ENCODE measurements around the gene NOG. TPM values are rescaled to one million over a fixed set of nuclear protein-coding genes. Genes with fewer than 3 reads are reported as not detected.
A peak's percentile ranks its signal among the peaks of the same experiment; 100 is the strongest.

The NOG gene
- under 1 TPM; 0.13 to 0.93 TPM for total RNA-seq

DNA sequence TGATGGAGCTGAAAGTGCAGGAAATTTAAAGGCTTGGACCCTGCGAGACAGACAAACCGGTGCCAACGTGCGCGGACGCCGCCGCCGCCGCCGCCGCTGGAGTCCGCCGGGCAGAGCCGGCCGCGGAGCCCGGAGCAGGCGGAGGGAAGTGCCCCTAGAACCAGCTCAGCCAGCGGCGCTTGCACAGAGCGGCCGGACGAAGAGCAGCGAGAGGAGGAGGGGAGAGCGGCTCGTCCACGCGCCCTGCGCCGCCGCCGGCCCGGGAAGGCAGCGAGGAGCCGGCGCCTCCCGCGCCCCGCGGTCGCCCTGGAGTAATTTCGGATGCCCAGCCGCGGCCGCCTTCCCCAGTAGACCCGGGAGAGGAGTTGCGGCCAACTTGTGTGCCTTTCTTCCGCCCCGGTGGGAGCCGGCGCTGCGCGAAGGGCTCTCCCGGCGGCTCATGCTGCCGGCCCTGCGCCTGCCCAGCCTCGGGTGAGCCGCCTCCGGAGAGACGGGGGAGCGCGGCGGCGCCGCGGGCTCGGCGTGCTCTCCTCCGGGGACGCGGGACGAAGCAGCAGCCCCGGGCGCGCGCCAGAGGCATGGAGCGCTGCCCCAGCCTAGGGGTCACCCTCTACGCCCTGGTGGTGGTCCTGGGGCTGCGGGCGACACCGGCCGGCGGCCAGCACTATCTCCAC is at the start of gene NOG:
Gene NOG, plus strand, starts transcription at position 54 of the 674 bp plus-strand sequence. Its CDS starts 525 bp downstream, at position 579.
- Mint-ChIP-seq H3K27me3 (peaks cover 54% of the 10 kb centered on the region), H3K27ac (no peak within 1 kb of the TSS), H3K4me3 (peak within 1 kb of the TSS; percentile 48), H3K36me3 (ENCODE audit: low read depth) (no peaks in the 10 kb centered on the region), H3K4me1 (no peaks in the 10 kb centered on the region), H3K9me3 (no peaks in the 10 kb centered on the region)
- ATAC-seq (replicated peaks), result peak; percentile 52

DNA sequence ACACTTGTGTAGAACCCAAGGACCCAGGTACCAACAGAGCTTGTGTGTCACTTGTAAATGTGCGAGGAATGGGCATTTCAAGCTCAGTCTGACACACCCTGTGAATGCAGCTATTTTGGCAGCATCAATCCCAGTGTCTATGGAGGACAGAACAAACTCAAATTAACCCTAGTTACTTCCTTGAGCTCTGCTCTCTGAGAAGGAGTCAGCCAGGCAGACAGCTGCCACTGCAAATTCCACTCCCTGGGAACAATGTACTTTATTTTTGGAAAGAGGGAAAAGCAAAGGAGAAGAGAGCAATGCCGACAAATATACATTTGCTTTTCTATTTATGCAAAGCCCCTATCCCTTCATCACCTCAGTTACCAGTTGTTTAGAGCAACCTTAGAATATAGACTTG is 48.4 kb upstream of the NOG start:
- ATAC-seq (replicated peaks), result no peak
- peaks cover 8% of the 10 kb centered on the region for H3K9me3 Mint-ChIP-seq
- no peaks in the 10 kb centered on the region for H3K4me1 Mint-ChIP-seq
- H3K27me3 Mint-ChIP-seq, result peaks cover 23% of the 10 kb centered on the region
- H3K4me3 Mint-ChIP-seq, result no peak overlapping the region
- no peaks in the 10 kb centered on the region for H3K36me3 Mint-ChIP-seq (ENCODE audit: low read depth)
- H3K27ac Mint-ChIP-seq, result no peak overlapping the region

DNA sequence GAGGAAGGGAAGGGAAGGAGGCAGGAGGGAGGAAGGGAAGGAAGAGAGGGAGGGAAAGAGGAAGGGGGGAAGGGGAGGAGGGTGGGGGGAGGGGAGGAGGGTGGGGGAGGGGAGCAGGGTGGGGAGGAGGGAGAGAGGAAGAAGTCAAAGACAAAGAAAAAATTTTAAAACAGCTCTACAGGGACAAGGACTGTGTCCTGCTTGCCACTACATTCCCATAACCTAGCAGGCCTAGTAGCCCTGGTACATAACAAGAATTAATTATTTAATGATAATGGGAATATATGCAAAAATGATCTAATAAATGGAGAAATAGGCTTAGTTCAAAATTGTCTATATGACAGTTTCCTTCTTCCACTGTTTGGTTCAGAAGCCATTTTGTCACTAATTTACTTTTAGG is 47.6 kb upstream of the NOG start:
- peaks cover 25% of the 10 kb centered on the region for H3K27me3 Mint-ChIP-seq
- H3K4me1 Mint-ChIP-seq, result no peaks in the 10 kb centered on the region
- H3K9me3 Mint-ChIP-seq, result peaks cover 8% of the 10 kb centered on the region
- H3K36me3 Mint-ChIP-seq (ENCODE audit: low read depth), result no peaks in the 10 kb centered on the region
- no peak overlapping the region for H3K4me3 Mint-ChIP-seq
- no peak overlapping the region for H3K27ac Mint-ChIP-seq
- no peak for ATAC-seq (replicated peaks)

DNA sequence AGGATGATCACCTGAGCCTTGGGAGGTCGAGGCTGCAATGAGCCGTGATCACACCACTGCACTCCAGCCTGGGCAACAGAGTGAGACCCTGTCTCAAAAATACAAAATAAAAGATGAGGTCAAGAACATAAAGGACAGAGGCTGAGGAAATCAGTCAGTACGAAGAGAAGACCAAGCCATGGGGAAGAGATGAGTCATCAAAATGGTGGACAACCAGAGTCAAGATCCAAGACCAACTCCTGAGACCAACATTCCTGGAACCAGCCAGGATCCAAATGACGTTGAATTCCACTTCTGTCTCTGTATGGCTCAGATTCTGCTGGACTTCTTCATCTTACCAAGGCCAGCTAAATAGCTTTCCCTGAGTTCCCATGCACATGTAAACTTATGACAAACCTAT is 44.8 kb upstream of the NOG start:
- Mint-ChIP-seq H3K27me3 (peaks cover 20% of the 10 kb centered on the region), H3K27ac (no peak overlapping the region), H3K9me3 (peaks cover 12% of the 10 kb centered on the region), H3K36me3 (ENCODE audit: low read depth) (no peaks in the 10 kb centered on the region), H3K4me1 (no peaks in the 10 kb centered on the region), H3K4me3 (no peak overlapping the region)
- ATAC-seq (replicated peaks), result no peak

DNA sequence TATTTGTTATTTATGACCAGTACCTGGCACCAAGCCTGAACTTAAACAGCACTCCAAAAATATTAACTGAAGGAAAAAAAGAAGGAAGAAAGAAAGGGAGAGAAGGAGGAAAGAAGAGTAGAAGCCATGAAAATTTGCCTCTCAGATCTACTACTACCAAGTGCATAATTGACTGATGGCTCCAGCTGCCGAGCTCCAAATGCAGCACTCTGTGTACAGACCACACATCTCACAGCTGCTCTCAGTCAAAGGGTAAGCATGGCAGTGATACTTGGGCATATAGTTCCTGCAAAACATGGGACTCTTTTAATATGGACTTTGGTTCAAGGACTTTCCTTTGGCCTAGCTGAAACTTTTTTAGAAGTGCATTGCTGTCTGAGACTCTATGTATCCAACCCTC is 44.0 kb upstream of the NOG start:
- no peak for ATAC-seq (replicated peaks)
- Mint-ChIP-seq H3K4me1 (no peaks in the 10 kb centered on the region), H3K36me3 (ENCODE audit: low read depth) (no peaks in the 10 kb centered on the region), H3K4me3 (no peak overlapping the region), H3K9me3 (peaks cover 12% of the 10 kb centered on the region), H3K27ac (no peak overlapping the region), H3K27me3 (peaks cover 22% of the 10 kb centered on the region)

DNA sequence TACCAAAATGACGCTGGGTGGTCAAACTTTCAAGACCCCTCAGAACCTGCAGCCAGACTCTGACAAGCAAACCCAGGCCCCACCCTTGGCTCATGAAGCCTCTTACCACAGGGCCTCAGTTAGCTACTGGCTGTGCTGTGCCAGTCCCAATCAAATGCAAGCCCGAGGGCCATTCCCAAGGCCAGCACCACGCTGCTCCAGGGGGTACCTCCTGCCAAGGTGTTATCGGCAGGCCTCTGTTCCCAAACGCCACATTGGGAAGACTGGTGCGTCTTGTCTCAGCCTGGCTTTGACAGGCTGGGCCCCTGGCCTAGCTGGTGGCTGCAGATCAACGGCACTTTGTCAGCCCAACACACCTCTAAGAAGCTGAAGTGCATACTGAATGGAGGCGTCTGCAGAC is 35.8 kb upstream of the NOG start:
- ATAC-seq (replicated peaks), result no peak
- H3K4me3 Mint-ChIP-seq, result no peak overlapping the region
- no peaks in the 10 kb centered on the region for H3K4me1 Mint-ChIP-seq
- H3K9me3 Mint-ChIP-seq, result no peaks in the 10 kb centered on the region
- no peak overlapping the region for H3K27ac Mint-ChIP-seq
- peaks cover 7% of the 10 kb centered on the region for H3K27me3 Mint-ChIP-seq
- H3K36me3 Mint-ChIP-seq (ENCODE audit: low read depth), result no peaks in the 10 kb centered on the region

DNA sequence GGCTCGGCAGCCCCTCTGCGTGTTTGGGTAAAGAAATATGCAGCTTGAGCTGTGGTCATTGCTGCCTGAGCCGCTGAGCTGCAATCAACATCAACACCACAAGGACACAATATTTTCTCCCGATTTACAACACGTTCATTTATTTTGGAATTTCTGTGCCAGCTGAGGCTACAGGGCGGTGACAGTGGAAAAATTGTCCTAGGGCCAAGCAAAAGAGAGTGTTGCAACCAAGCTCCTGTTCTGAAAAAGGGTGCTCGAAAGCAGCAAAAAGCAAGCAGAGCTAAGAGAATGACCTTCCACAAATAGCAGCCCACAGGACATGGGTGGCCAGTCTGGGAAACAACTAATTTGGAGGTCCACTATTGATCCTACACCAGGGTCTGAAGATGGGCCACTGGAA is 35.4 kb upstream of the NOG start:
- no peak for ATAC-seq (replicated peaks)
- Mint-ChIP-seq H3K36me3 (ENCODE audit: low read depth) (no peaks in the 10 kb centered on the region), H3K27ac (no peak overlapping the region), H3K27me3 (peaks cover 7% of the 10 kb centered on the region), H3K9me3 (no peaks in the 10 kb centered on the region), H3K4me1 (no peaks in the 10 kb centered on the region), H3K4me3 (no peak overlapping the region)

DNA sequence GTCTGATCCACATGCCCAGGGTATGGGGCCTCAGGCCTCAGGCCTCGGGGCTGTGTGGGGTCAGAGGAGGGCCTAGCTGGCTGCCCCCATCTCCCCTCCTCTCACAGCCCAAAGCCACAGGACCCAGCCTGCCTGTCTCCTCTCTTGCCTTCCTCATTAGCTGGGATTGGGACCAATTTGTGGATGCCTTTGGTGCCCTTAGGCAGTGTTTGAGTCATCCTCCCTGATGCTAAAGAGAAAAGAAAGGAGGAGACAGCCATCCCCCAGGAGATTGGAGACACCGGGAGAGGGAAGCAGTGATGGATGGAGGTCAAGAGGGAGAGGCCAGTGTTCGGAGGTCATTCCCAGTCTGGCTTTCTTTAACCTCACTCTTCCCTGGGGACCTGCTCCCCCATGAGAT is 23.3 kb upstream of the NOG start:
- no peak overlapping the region for H3K27ac Mint-ChIP-seq
- peaks cover 10% of the 10 kb centered on the region for H3K27me3 Mint-ChIP-seq
- H3K4me3 Mint-ChIP-seq, result no peak overlapping the region
- H3K36me3 Mint-ChIP-seq (ENCODE audit: low read depth), result no peaks in the 10 kb centered on the region
- no peak for ATAC-seq (replicated peaks)
- no peaks in the 10 kb centered on the region for H3K9me3 Mint-ChIP-seq
- H3K4me1 Mint-ChIP-seq, result no peaks in the 10 kb centered on the region

DNA sequence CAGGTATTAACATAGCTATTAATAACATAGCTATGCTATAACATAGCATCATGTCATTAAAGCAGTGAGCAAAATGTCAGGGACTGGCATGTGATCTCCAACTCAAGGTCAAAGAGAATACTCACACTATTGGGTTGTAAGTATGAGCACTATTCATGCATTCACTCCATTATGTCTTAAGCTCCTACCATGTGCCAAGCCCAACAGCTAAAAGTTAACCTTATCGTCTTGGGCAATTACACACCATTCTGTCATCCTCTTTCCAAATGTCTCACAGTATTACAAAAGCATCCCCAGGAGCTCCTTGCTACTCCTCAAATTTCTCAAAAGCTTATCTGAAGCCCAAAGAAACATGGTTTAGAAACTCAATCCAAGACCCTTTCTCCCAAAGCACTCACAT is 22.0 kb upstream of the NOG start:
- no peak for ATAC-seq (replicated peaks)
- Mint-ChIP-seq H3K4me1 (no peaks in the 10 kb centered on the region), H3K36me3 (ENCODE audit: low read depth) (no peaks in the 10 kb centered on the region), H3K4me3 (no peak overlapping the region), H3K27me3 (peaks cover 14% of the 10 kb centered on the region), H3K27ac (no peak overlapping the region), H3K9me3 (no peaks in the 10 kb centered on the region)

DNA sequence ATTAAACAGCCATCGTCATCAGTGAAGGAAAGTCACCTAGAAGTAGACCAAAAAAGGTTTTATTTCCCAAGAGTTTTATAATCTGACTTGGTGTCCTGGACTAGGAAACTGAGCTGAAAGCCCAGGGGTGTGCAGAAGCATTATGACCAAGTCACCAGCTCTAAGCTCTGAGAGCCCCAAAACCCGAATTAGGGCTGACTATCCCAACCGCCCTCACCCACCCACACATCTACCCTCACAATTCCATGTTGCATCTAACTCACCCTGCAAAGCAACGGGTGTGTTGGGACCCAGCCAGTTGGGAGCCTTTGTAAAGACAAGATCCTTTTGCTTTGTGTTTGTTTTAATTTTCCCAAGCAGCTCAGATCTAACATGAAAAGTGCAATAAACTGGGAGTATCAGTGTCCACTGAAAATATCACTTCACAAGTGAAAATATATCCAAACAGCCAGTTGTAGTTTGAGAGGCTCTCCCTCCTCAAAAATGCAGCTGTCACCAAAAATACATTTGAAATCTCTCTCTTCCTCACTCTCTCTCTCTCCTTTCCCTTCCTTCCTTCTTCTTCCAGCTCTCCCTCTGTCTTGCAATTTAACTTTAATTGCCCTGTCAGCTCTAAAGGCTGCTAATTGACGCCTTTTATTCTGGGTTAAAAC is 16.2 kb upstream of the NOG start:
- Mint-ChIP-seq H3K9me3 (no peaks in the 10 kb centered on the region), H3K27ac (no peak overlapping the region), H3K36me3 (ENCODE audit: low read depth) (no peaks in the 10 kb centered on the region), H3K4me1 (no peaks in the 10 kb centered on the region), H3K27me3 (peaks cover 16% of the 10 kb centered on the region), H3K4me3 (no peak overlapping the region)
- no peak for ATAC-seq (replicated peaks)

DNA sequence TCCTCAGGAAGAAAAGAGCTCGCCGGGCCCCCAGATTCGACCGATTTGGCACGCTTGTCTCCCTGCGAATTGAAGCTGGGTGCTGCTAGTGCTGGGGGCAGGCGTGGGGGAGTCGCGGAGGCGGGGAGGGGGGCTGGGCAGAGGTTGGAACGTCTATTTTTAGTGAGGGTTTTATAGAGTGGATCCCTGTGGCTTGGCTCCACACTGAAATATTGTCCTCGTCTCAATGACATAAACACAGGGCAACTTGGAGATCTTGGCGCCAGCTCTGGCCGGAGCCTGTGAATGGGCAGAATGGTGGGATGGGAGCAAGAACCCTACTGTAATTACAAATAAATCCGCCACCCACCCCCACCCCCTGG is 15.7 kb upstream of the NOG start:
- peaks cover 20% of the 10 kb centered on the region for H3K27me3 Mint-ChIP-seq
- no peaks in the 10 kb centered on the region for H3K9me3 Mint-ChIP-seq
- no peak overlapping the region for H3K4me3 Mint-ChIP-seq
- no peaks in the 10 kb centered on the region for H3K4me1 Mint-ChIP-seq
- no peak for ATAC-seq (replicated peaks)
- H3K36me3 Mint-ChIP-seq (ENCODE audit: low read depth), result no peaks in the 10 kb centered on the region
- H3K27ac Mint-ChIP-seq, result no peak overlapping the region

DNA sequence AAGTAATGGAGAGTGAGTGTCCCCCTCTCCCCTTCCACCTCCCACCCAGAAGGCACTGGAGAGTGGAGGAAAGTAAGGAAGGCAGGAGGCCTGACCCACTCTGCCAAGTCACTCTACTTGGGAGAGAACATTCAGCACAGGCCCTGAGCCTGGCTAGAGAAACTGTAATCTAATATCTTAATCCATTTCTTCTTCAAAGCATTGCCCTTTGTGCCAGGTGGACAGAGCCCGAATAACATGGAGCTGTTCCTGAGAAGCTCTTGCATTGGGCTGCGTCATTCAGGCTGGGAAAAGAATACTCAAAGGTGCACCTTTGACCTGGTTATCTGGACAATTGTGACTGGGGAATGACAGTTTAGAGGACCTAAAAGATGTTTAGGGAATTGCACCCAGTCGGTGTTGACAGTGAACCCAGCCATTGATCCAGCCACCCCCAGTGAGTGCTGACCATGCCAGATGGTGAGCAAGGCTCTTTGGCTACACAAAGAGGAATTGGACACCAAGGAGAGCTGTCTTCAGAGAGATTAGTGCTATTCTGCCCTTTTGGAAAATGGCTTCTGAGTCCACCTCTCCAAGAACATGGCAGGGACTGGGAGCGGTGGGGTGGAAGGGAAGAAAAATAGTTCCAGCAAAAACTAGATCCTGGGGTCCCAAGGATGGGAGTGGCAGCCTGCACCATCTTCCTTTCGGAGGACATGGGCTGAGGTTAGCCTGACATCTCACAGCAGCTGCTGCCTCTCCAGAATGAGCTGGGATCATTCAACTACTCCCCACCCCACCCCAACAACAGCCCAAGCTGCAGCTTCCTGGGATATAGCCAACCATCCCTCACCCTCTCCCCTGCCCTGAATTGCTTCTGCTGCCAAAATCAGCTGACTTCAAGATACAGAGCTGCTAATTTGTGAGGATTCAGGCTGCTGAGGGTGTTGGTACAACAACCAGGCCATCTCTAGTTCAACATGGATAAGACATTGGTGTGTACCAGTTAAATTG is 11.6 kb upstream of the NOG start:
- Mint-ChIP-seq H3K27ac (no peak overlapping the region), H3K9me3 (no peaks in the 10 kb centered on the region)

DNA sequence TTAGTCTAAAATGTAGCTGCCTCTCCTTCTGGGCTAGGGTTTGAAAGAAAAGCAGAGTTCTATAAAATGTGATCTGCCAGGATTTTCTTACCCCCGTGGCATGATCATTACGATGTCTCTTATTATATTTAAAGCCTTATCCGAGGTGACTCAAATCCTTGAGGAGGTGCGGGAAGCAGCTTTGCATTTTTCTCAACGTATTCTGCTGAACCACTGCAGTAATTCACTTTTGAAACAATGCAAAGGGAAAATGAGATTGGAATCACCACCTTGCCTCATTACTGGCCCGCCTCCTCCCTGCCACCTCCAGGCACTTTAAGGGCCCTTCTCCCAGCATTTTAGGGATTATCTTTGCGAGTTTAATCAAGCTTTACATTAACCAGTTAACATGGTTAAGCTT is 9.7 kb upstream of the NOG start:
- H3K4me3 Mint-ChIP-seq, result no peak overlapping the region
- H3K27ac Mint-ChIP-seq, result no peak overlapping the region
- no peak for ATAC-seq (replicated peaks)
- no peaks in the 10 kb centered on the region for H3K9me3 Mint-ChIP-seq
- H3K27me3 Mint-ChIP-seq, result peaks cover 26% of the 10 kb centered on the region
- H3K36me3 Mint-ChIP-seq (ENCODE audit: low read depth), result no peaks in the 10 kb centered on the region
- H3K4me1 Mint-ChIP-seq, result no peaks in the 10 kb centered on the region

More for the DNA sequence above, 11.6 kb upstream of the NOG start:
- no peaks in the 10 kb centered on the region for H3K36me3 Mint-ChIP-seq (ENCODE audit: low read depth)
- ATAC-seq (replicated peaks), result no peak
- peaks cover 18% of the 10 kb centered on the region for H3K27me3 Mint-ChIP-seq
- H3K4me3 Mint-ChIP-seq, result no peak overlapping the region
- H3K4me1 Mint-ChIP-seq, result no peaks in the 10 kb centered on the region

DNA sequence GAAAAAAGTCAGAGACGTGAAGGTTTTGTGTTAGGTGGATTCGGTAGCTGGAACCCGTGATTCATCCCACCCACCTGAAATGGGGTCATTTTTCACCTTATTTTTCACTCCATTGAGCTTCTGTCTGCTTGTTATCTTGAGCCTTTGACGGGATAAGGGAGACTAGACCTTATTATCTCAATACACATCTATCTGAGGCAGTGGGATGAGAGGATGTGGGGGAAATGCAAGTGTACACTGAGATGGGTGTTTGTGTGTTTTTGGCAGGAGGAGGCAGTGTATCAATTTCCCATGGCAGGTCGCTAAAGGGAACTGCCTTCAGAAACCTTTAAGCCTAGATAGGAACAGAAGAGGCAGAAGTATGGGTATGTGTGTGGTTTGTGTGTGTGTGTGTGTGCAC is 6.2 kb upstream of the NOG start:
- H3K27me3 Mint-ChIP-seq, result peaks cover 50% of the 10 kb centered on the region
- H3K4me3 Mint-ChIP-seq, result no peak overlapping the region
- no peak for ATAC-seq (replicated peaks)
- H3K4me1 Mint-ChIP-seq, result no peaks in the 10 kb centered on the region
- H3K27ac Mint-ChIP-seq, result no peak overlapping the region
- H3K36me3 Mint-ChIP-seq (ENCODE audit: low read depth), result no peaks in the 10 kb centered on the region
- H3K9me3 Mint-ChIP-seq, result no peaks in the 10 kb centered on the region

Measured in activated T-helper 17 cell treated with anti-CD3 and anti-CD28 coated beads, Interleukin-2, amount 50 U/mL, for 72 hours (primary cell).